ENCODE data around the gene DAGLB. TPM values are rescaled to one million over a fixed set of nuclear protein-coding genes. Genes with fewer than 3 reads are reported as not detected.
"Not testable (repeated sequence)": the region's sequence is repeated elsewhere in the genome, so short reads cannot be mapped to it uniquely, and the experiment has no call there.

Gene DAGLB
- total and polyA plus RNA-seq, 10 of the 15 experiments (the other 5 are each of a cell fraction or from before 2014, with no cell fraction given): 1.2 to 13.3 (median 10.1) TPM

DNA sequence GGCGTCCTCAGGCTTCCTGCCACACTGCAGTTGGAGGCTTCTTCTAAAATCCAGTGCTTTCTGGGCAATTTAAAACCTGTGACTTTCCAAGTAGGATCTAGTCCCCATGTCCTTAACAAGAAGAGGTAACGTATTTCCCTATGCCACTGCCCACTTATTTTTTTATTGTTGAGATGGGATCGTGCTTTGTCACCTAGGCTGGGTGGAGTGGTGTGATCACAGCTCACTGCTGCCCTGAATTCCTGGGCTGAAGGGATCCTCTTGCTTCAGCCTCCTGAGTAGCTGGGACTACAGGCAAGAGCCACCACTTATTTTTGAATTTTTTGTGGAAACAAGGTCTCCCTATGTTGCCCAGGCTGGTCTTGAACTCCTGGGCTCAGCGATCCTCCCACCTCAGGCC is 63.4 kb downstream of the DAGLB start (continued):
- TF ChIP-seq SMAD1 (IDR thresholded peaks at IDR 0.05; ENCODE audit: low read depth, partially characterized antibody) (no peak), EED (IDR thresholded peaks at IDR 0.05; ENCODE audit: low read depth) (no peak), POLR2A (IDR thresholded peaks at IDR 0.05; ENCODE audit: low read depth, low read length) (no peak)
- TF ChIP-seq, protein P1, sequence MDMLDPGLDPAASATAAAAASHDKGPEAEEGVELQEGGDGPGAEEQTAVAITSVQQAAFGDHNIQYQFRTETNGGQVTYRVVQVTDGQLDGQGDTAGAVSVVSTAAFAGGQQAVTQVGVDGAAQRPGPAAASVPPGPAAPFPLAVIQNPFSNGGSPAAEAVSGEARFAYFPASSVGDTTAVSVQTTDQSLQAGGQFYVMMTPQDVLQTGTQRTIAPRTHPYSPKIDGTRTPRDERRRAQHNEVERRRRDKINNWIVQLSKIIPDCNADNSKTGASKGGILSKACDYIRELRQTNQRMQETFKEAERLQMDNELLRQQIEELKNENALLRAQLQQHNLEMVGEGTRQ (IDR thresholded peaks at IDR 0.05; ENCODE audit: borderline replicate concordance, low read depth, low read length): no peak

DNA sequence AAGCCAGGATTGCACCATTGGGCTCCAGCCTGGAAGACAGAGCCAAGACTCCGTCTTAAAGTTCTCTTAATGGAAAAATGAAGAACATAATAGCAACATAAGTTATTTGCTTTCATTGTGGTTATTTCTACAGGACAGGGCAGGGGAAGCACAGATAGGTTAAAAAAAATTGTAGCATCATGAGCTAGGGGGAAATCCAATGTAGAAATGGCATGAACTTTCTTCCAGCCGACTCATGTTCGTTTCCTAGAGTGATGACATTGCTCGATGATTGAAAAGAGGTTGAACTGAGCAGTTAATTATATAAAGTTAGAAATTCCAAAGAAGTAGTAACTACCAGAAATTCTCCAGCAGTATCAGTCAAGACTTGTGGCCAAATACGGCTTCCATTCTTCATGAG is 64.9 kb downstream of the DAGLB start:
- Histone ChIP-seq H3K4me2 (ENCODE audit: control insufficient read depth, insufficient read depth) (peak overlapping the region; percentile 56), H4K20me1 (ENCODE audit: control insufficient read depth, insufficient read depth) (peaks cover 9% of the 10 kb centered on the region), H3K79me2 (ENCODE audit: control insufficient read depth, insufficient read depth, low read length) (peaks cover 95% of the 10 kb centered on the region), H3K4me3 (peak overlapping the region; percentile 42; the same call in 1 of the 2 replicates), H3K9ac (ENCODE audit: control insufficient read depth, insufficient read depth, low read length) (no peak overlapping the region), H3K4me1 (ENCODE audit: control insufficient read depth, insufficient read depth, low read length) (peaks cover 28% of the 10 kb centered on the region), H3K9me3 (replicated peaks; ENCODE audit: control insufficient read depth, insufficient read depth, low read length) (no peaks in the 10 kb centered on the region), H3K36me3 (ENCODE audit: control insufficient read depth in 2 of 2, insufficient read depth in 2 of 2, low read length in 1 of 2) (peaks cover 1 to 19% of the 10 kb centered on the region in 2 experiments), H2AFZ (ENCODE audit: control insufficient read depth, low read depth, low read length) (no peak overlapping the region), H3K27ac (ENCODE audit: control insufficient read depth, insufficient read depth) (no peak overlapping the region), H3K27me3 (replicated peaks in 1 of 2; ENCODE audit: control insufficient read depth in 2 of 2, insufficient read depth in 2 of 2, low read length in 1 of 2) (no peaks in the 10 kb centered on the region)
- intact Hi-C loops (cut with micrococcal nuclease; ENCODE audit: unreplicated experiment) (no loop called here), in situ Hi-C loops (cut with MboI) (no loop called here)
- ChIA-PET SMC1A (ENCODE audit: uncharacterized antibody, unreplicated experiment) (interaction anchor here (0.6 to 2.5 kb wide), 2 partner anchors 10 to 322 kb away, joined by 4 to 13 read pairs; no protein-coding TSS in a partner anchor), CTCF (no interaction called here), POLR2A (no interaction called here), RAD21 (ENCODE audit: unreplicated experiment) (no interaction called here)
- TF ChIP-seq RB1 (IDR thresholded peaks at IDR 0.05; ENCODE audit: borderline replicate concordance) (no peak), RUNX3 (IDR thresholded peaks at IDR 0.05; ENCODE audit: low read length) (peak; percentile 32; the same call in 1 of the 2 replicates), ZNF384 (IDR thresholded peaks at IDR 0.05; ENCODE audit: borderline replicate concordance, low read depth, low read length) (peak; percentile 58; the same call in 1 of the 2 replicates)
- DNase-seq (ENCODE audit: low read depth, low spot score) (no peak), ATAC-seq (peak; percentile 43), FAIRE-seq (no peak)
- 12% methylated on average over 5 of the region's 5 CpGs for WGBS (ENCODE audit: insufficient coverage, insufficient replicate concordance, low lambda C conversion rate, missing lambda C conversion rate)
- no TSS peak for BruUV-seq (replicated peaks)

DNA sequence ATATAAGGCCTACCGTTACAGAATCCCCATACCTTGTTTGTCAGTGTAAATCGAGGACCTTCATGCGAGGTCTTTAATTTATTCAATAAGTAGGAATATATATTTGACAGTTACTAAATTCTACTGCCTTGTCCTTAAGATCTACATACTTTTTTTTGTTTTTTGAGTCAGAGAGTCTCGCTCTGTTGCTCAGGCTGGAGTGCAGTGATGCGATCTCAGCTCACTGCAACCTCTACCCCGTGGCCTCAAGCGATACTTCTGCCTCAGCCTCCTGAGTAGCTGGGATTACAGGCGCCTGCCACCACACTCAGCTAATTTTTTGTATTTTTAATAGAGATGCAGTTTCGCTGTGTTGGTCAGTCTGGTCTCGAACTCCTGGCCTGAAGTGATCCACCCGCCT is 65.9 kb downstream of the DAGLB start:
- H2AFZ ChIP-seq (ENCODE audit: control insufficient read depth, low read depth, low read length); H4K20me1 ChIP-seq (ENCODE audit: control insufficient read depth, insufficient read depth); H3K27ac ChIP-seq (ENCODE audit: control insufficient read depth, insufficient read depth); RAD21 ChIA-PET (ENCODE audit: unreplicated experiment); H3K9me3 ChIP-seq (replicated peaks; ENCODE audit: control insufficient read depth, insufficient read depth, low read length); H3K27me3 ChIP-seq (replicated peaks in 1 of 2; ENCODE audit: control insufficient read depth in 2 of 2, insufficient read depth in 2 of 2, low read length in 1 of 2); H3K9ac ChIP-seq (ENCODE audit: control insufficient read depth, insufficient read depth, low read length); FAIRE-seq; DNase-seq (ENCODE audit: low read depth, low spot score); intact Hi-C loops (cut with micrococcal nuclease; ENCODE audit: unreplicated experiment); in situ Hi-C loops (cut with MboI); BruUV-seq (replicated peaks): not testable (repeated sequence)
- ChIA-PET POLR2A (interaction anchor here (0.7 to 1.7 kb wide), 5 partner anchors 10 to 1448 kb away, joined by 3 to 8 read pairs (median 5); no protein-coding TSS in a partner anchor), CTCF (interaction anchor here (0.6 to 1.4 kb wide), 2 partner anchors 31 to 32 kb away, joined by 3 to 6 read pairs; no protein-coding TSS in a partner anchor), SMC1A (ENCODE audit: uncharacterized antibody, unreplicated experiment) (interaction anchor here (1.4 to 2.5 kb wide), 2 partner anchors 11 to 32 kb away, joined by 5 to 13 read pairs; no protein-coding TSS in a partner anchor)
- Histone ChIP-seq H3K4me1 (ENCODE audit: control insufficient read depth, insufficient read depth, low read length) (peaks cover 28% of the 10 kb centered on the region), H3K4me2 (ENCODE audit: control insufficient read depth, insufficient read depth) (peak overlapping the region; percentile 59), H3K36me3 (ENCODE audit: control insufficient read depth in 2 of 2, insufficient read depth in 2 of 2, low read length in 1 of 2) (peaks cover 1 to 18% of the 10 kb centered on the region in 2 experiments; a peak in 3 of 4 replicates), H3K79me2 (ENCODE audit: control insufficient read depth, insufficient read depth, low read length) (peaks cover 96% of the 10 kb centered on the region), H3K4me3 (peak overlapping the region; percentile 42; the same call in 1 of the 2 replicates)
- peak; percentile 42 for ATAC-seq
- WGBS (ENCODE audit: insufficient coverage, insufficient replicate concordance, low lambda C conversion rate, missing lambda C conversion rate): 30% methylated on average over 11 of the region's 11 CpGs
